Heart left ventricle (tissue), 16 donors: Measurements from ENCODE around the gene SAT1. TPM values are rescaled to one million over a fixed set of nuclear protein-coding genes. Genes with fewer than 3 reads are reported as not detected.

Experiments
- ATAC-seq, 4 donors: fragments of 200-7000 bp; cut with Tn5 transposase; one replicate each; pipeline ENCODE4 v1.9.1; 2020 to 2022; ENCODE audit warnings: moderate library complexity in 4 of 4, mild to moderate bottlenecking in 3 of 4, moderate number of reproducible peaks in 1 of 4
- DNase-seq, 5 donors: peaks; one replicate each; pipeline ENCODE4 v3.0.0-alpha.2; 2020
- H3K27ac ChIP-seq, 12 donors: fragments of 200-600 bp; sonication (generic) in 4 of 12; one replicate each; pipeline versions ENCODE4 v1.5.0 to v1.8.0; 2016 to 2022; ENCODE audit warnings: mild to moderate bottlenecking in 2 of 12
- H3K27me3 ChIP-seq, 9 donors: fragments of 200-600 bp; sonication (generic) in 2 of 9; one replicate each; pipeline versions ENCODE4 v1.5.1 to v1.8.0; 2016 to 2022; ENCODE audit warnings: mild to moderate bottlenecking in 3 of 9
- H3K36me3 ChIP-seq, 9 donors: fragments of 200-600 bp; sonication (generic) in 2 of 9; one replicate each; pipeline versions ENCODE4 v1.5.0 to v1.8.0; 2018 to 2022; ENCODE audit warnings: mild to moderate bottlenecking in 2 of 9
- H3K4me1 ChIP-seq, 12 donors: fragments of 200-600 bp; sonication (generic) in 4 of 12; one replicate each; pipeline versions ENCODE4 v1.5.0 to v1.8.0; 2016 to 2022; ENCODE audit warnings: mild to moderate bottlenecking in 3 of 12
- H3K4me3 ChIP-seq, 12 donors: fragments of 200-600 bp; sonication (generic) in 4 of 12; one replicate each; pipeline versions ENCODE4 v1.5.0 to v1.8.0; 2017 to 2022; ENCODE audit warnings: mild to moderate bottlenecking in 9 of 12, moderate library complexity in 4 of 12
- H3K9me3 ChIP-seq, 12 donors: fragments of 200-600 bp; sonication (generic) in 4 of 12; one replicate each; pipeline versions ENCODE4 v1.5.0 to v1.8.0; 2016 to 2022; ENCODE audit warnings: mild to moderate bottlenecking in 1 of 12
- CTCF ChIP-seq, 12 donors: fragments of 200-600 bp; sonication (generic) in 4 of 12; IDR thresholded peaks; one replicate each; pipeline versions ENCODE4 v1.5.0 to v1.8.0; 2018 to 2022; ENCODE audit warnings: antibody characterized with exemption in 12 of 12, mild to moderate bottlenecking in 5 of 12
- POLR2A ChIP-seq, 2 donors: fragments of 450-650 bp; IDR thresholded peaks; one replicate each; pipeline ENCODE4 v1.6.1; 2017; ENCODE audit warnings: antibody characterized with exemption in 2 of 2, mild to moderate bottlenecking in 2 of 2, moderate library complexity in 2 of 2
- WGBS, 4 donors: extraction: QIAGEN DNeasy Blood & Tissue Kit in 2 of 4; methylation state at CpG; one replicate each; pipeline versions ENCODE4 v1.1.5 to v1.1.7; 2013 to 2018; 5-methylcytosine and 5-hydroxymethylcytosine counted together
- intact Hi-C, 10 donors: fragments of 100-400 bp; cut with DNase I; formaldehyde crosslinking; loops; one replicate each; pipeline versions ENCODE4 v1.11.1 to v1.14.2; 2022
- long read RNA-seq, 3 donors: library from polyadenylated mRNA; unstranded; transcript quantifications; one replicate each; pipeline ENCODE4 v2.0.0, GENCODE V29; 2020 to 2021
- polyA plus RNA-seq, 2 donors: library from polyadenylated mRNA; stranded (reverse); fragments of 200-250 nt; gene quantifications; one replicate each; pipeline ENCODE4 v1.2.3, GENCODE V29; 2013
- total RNA-seq, 9 donors: library from RNA; depleted of rRNA in 2 of 9; stranded (reverse); fragments of >200 nt in 2 of 9; fragmentation: NEBNext Ultra II Directional in 3 of 9; extraction: Animal tissue kit (Norgen Biotek cat#: 25700) in 3 of 9; gene quantifications; one replicate each; pipeline versions ENCODE4 v1.1.0 to v1.2.4, GENCODE V29; 2016 to 2023
- donor health status: ischemic (EF 13 %, LVEDD 7.1; RV severe dilation, severe dysfunction).
- donor health status: healthy with polysubstance abuse.
- donor health status: DM: no; HTN: yes; CAD: no.
- donor health status: DM: no; HTN: no; CAD: no.
- donor health status: ischemic (EF 25% LVEDD 6.9; RV normal size, moderate dysfunction).
- donor health status: ischemic (EF 25% LVEDD 5.7; RV mildly dilated, moderate dysfunction).
- donor health status: healthy.
- donor health status: DM: yes; HTN: yes; CAD: no.
- donor health status: ischemic (EF 35%, LVEDD 5.7; RV mildly dilated, moderate dysfunction).
- donor health status: nonischemic (EF 11% LVEDD 7.7; RV severe dilation, severe dysfunction).
- donor health status: DM: yes; HTN: yes; CAD: no.
- donor health status: PGD.
- donor health status: ischemic (EF 29% LVEDD 5.4; RV normal size, mild dysfunction).
- donor health status: nonischemic (EF 23%, LVEDD 6.1; RV moderate dilation, normal function).

The SAT1 gene
- total RNA-seq: 100 to 1,000 TPM in 6 of 9 donors, 10 to 100 TPM in 3; 67.0 to 373 (median 154) TPM
- 100 to 1,000 TPM; 219 to 814 TPM for polyA plus RNA-seq
- long read RNA-seq, donor 1, transcript SAT1-204 (6 exons, 1,065 nt): major isoform, 51 of 98 reads
- long read RNA-seq, donor 1, transcript SAT1-209 (7 exons, 1,135 nt): minor isoform, 5 of 98 reads
- long read RNA-seq, donor 1, partial matches to known transcripts: 1 of 98 reads
- long read RNA-seq, donor 1, other reads (novel, unspliced or antisense): 36 of 98 reads
- long read RNA-seq, donor 2, transcript SAT1-202 (3 exons, 909 nt): minor isoform, 7 of 393 reads
- long read RNA-seq, donor 2, transcript SAT1-207 (3 exons, 1,033 nt): minor isoform, 9 of 393 reads
- long read RNA-seq, donor 2, transcript SAT1-204 (6 exons, 1,065 nt): major isoform, 221 of 393 reads
- long read RNA-seq, donor 2, transcript SAT1-209 (7 exons, 1,135 nt): minor isoform, 40 of 393 reads
- long read RNA-seq, donor 2, partial matches to known transcripts: 2 of 393 reads
- long read RNA-seq, donor 2, other reads (novel, unspliced or antisense): 109 of 393 reads
- long read RNA-seq, donor 3, transcript SAT1-204 (6 exons, 1,065 nt): major isoform, 97 of 140 reads
- long read RNA-seq, donor 3, partial matches to known transcripts: 0 of 140 reads
- long read RNA-seq, donor 3, other reads (novel, unspliced or antisense): 35 of 140 reads

GRCh38 chrX:23782863-23783588 lies at the start of gene SAT1:
Gene SAT1 (plus strand): TSS chrX:23783173. CDS start chrX:23783352, 179 bp downstream.
- Histone ChIP-seq H3K36me3 (peaks cover 0 to 18% (median 13%) of the 10 kb centered on the region in 9 donors), H3K4me1 (peaks cover 0 to 13% (median 0%) of the 10 kb centered on the region in 12 donors), H3K27me3 (no peaks in the 10 kb centered on the region), H3K4me3 (peak within 1 kb of the TSS; percentile 41 to 97 (median 76)), H3K27ac (peak within 1 kb of the TSS; percentile 83 to 97 (median 92)), H3K9me3 (peaks cover 0 to 7% (median 0%) of the 10 kb centered on the region in 12 donors)
- 0 to 33% (median 14%) methylated on average over 43 to 58 of the region's 58 CpGs for WGBS, 4 donors
- intact Hi-C loops: loop anchor here in 9 of 10 donors (1.0 to 10.0 kb wide), 10 partner anchors 40 to 272 kb away; partner anchors contain the start of genes ACOT9 (in 2 of the 9), EIF2S3 (in 1 of the 9) and KLHL15 (in 1 of the 9)
- TF ChIP-seq POLR2A (IDR thresholded peaks at IDR 0.05) (peak; percentile 87 to 98), CTCF (IDR thresholded peaks at IDR 0.05) (peak; percentile 65 to 83 (median 76))
- peak; percentile 95 to 98 (median 96) for DNase-seq
- peak; percentile 93 to 98 (median 96) for ATAC-seq

- Histone ChIP-seq H3K4me3 (no peak overlapping the region), H3K27me3 (peaks cover 0 to 2% (median 0%) of the 10 kb centered on the region in 9 donors), H3K9me3 (no peaks in the 10 kb centered on the region), H3K27ac (no peak overlapping the region), H3K4me1 (peaks cover 0 to 7% (median 0%) of the 10 kb centered on the region in 12 donors), H3K36me3 (peaks cover 0 to 40% (median 1%) of the 10 kb centered on the region in 9 donors)
- WGBS, 4 donors: 53 to 90% (median 74%) methylated on average over 3 of the region's 3 CpGs
- DNase-seq (no peak), ATAC-seq (no peak)
- TF ChIP-seq CTCF (IDR thresholded peaks at IDR 0.05) (no peak), POLR2A (IDR thresholded peaks at IDR 0.05) (no peak)
- intact Hi-C loops: no loop called here
Measured at GRCh38 chrX:23736030-23736429, 46.9 kb upstream of the SAT1 start.

DNA sequence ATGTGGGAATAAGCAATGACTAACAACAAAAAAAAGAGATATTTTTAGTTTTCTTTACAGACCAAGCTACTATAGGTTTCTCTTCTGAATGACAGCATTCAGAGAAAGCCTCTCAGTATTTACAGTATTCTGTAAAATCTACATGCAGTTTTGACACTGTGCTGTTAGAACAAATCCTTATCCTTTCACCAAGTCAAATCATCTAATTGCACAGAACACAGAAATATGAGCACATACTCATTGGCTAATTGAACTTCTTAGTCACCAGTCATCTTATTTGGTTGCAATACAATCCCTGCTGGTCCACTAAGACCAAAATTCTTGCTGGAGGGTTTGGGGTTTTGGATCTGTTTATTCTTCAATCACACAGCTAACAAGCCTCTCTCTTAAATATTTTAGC lies 45.6 kb upstream of the SAT1 start:
- DNase-seq (no peak), ATAC-seq (no peak)
- intact Hi-C loops: no loop called here
- peaks cover 0 to 15% (median 4%) of the 10 kb centered on the region in 12 donors for H3K4me1 ChIP-seq
- H3K4me3 ChIP-seq: no peak overlapping the region
- peaks cover 0 to 26% (median 0%) of the 10 kb centered on the region in 9 donors for H3K36me3 ChIP-seq
- H3K27ac ChIP-seq: no peak overlapping the region
- H3K27me3 ChIP-seq: peaks cover 0 to 2% (median 0%) of the 10 kb centered on the region in 9 donors
- TF ChIP-seq CTCF (IDR thresholded peaks at IDR 0.05): no peak
- no peak for TF ChIP-seq POLR2A (IDR thresholded peaks at IDR 0.05)
- no peaks in the 10 kb centered on the region for H3K9me3 ChIP-seq
